Mucosa of descending colon (tissue), 3 donors: ENCODE measurements around the gene RTP2. TPM values are rescaled to one million over a fixed set of nuclear protein-coding genes. Genes with fewer than 3 reads are reported as not detected.

Source experiments
- ATAC-seq: fragments of 200-7000 bp; cut with Tn5 transposase; one replicate; pipeline ENCODE4 v1.9.1; 2020; ENCODE audit warnings: mild to moderate bottlenecking, moderate library complexity
- DNase-seq, 3 donors: peaks; one replicate each; pipeline ENCODE4 v3.0.0-alpha.2; 2020
- H3K36me3 ChIP-seq: fragments of 200-600 bp; one replicate; pipeline ENCODE4 v1.8.0; 2021; ENCODE audit warnings: low read depth, mild to moderate bottlenecking
- H3K4me1 ChIP-seq: fragments of 200-600 bp; one replicate; pipeline ENCODE4 v1.8.0; 2021; ENCODE audit warnings: low read depth, mild to moderate bottlenecking
- H3K4me3 ChIP-seq: fragments of 200-600 bp; one replicate; pipeline ENCODE4 v1.8.0; 2021; ENCODE audit warnings: mild to moderate bottlenecking
- H3K9me3 ChIP-seq: fragments of 200-600 bp; one replicate; pipeline ENCODE4 v1.8.0; 2021; ENCODE audit warnings: mild to moderate bottlenecking
- CTCF ChIP-seq: fragments of 200-600 bp; IDR thresholded peaks from one replicate; pipeline ENCODE4 v1.8.0; 2022; ENCODE audit warnings: antibody characterized with exemption, mild to moderate bottlenecking
- intact Hi-C, 2 donors: fragments of 100-400 bp; cut with DNase I in 1 of 2; cut with micrococcal nuclease in 1 of 2; formaldehyde crosslinking; loops; one replicate each; pipeline versions ENCODE4 v1.11.0 to v1.11.1; 2022; cut with DNase I, micrococcal nuclease
- total RNA-seq, 3 donors: library from RNA; stranded (reverse); fragmentation: NEBNext Ultra II Directional in 2 of 3; extraction: Animal tissue kit (Norgen Biotek cat#: 25700) in 2 of 3; gene quantifications; one replicate each; pipeline versions ENCODE4 v1.2.1 to v1.2.4, GENCODE V29; 2021 to 2023
- donor health status: DM: no; HTN: no; CAD: no; lungs with moderate emphysema.
- donor health status: DM: no; HTN: no; CAD: no.
- donor health status: DM: no; HTN: yes; CAD: no.

The RTP2 gene
- total RNA-seq, 3 donors from 2014 or later: not detected

- no peak for ATAC-seq
- Histone ChIP-seq H3K4me3 (no peak overlapping the region), H3K4me1 (no peaks in the 10 kb centered on the region), H3K36me3 (no peaks in the 10 kb centered on the region), H3K9me3 (no peaks in the 10 kb centered on the region)
- DNase-seq: no peak
- intact Hi-C loops: no loop called here
- no peak for TF ChIP-seq CTCF
Observed at GRCh38 chr3:187705164-187705563, 2.8 kb upstream of the RTP2 start.

- no peak for DNase-seq
- no peak for TF ChIP-seq CTCF
- ATAC-seq: no peak
- Histone ChIP-seq H3K4me3 (no peak overlapping the region), H3K9me3 (no peaks in the 10 kb centered on the region), H3K36me3 (no peaks in the 10 kb centered on the region), H3K4me1 (no peaks in the 10 kb centered on the region)
- intact Hi-C loops: no loop called here
Observed at GRCh38 chr3:187700249-187700648, 2.1 kb downstream of the RTP2 start.

GRCh38 chr3:187698499-187699399 is 3.6 kb downstream of the RTP2 start:
- H3K4me1 ChIP-seq: no peaks in the 10 kb centered on the region
- no peaks in the 10 kb centered on the region for H3K9me3 ChIP-seq
- intact Hi-C loops: no loop called here
- H3K4me3 ChIP-seq: no peak overlapping the region
- DNase-seq (no peak), ATAC-seq (no peak)
- TF ChIP-seq CTCF: no peak
- H3K36me3 ChIP-seq: no peaks in the 10 kb centered on the region

- no peaks in the 10 kb centered on the region for H3K36me3 ChIP-seq
- H3K4me1 ChIP-seq: no peaks in the 10 kb centered on the region
- H3K4me3 ChIP-seq: no peak overlapping the region
- intact Hi-C loops: no loop called here
- no peak for DNase-seq
- no peak for TF ChIP-seq CTCF
- ATAC-seq: no peak
- no peaks in the 10 kb centered on the region for H3K9me3 ChIP-seq
Observed at GRCh38 chr3:187696021-187696420, 6.3 kb downstream of the RTP2 start.

GRCh38 chr3:187695449-187695848 is 6.9 kb downstream of the RTP2 start:
- H3K9me3 ChIP-seq: no peaks in the 10 kb centered on the region
- intact Hi-C loops: no loop called here
- DNase-seq (no peak), ATAC-seq (no peak)
- no peak for TF ChIP-seq CTCF
- H3K36me3 ChIP-seq: no peaks in the 10 kb centered on the region
- no peak overlapping the region for H3K4me3 ChIP-seq
- no peaks in the 10 kb centered on the region for H3K4me1 ChIP-seq
